ENCODE data around the gene PIK3R5.

The PIK3R5 gene

GRCh38 chr17:8835631-8836364, 129.7 kb downstream of the PIK3R5 start:
- Histone ChIP-seq H3K27me3 (replicated peaks; ENCODE audit: control insufficient read depth, insufficient read depth, low read length) (no peaks in the 10 kb centered on the region), H3K36me3 (ENCODE audit: control insufficient read depth, insufficient read depth, low read length) (peaks cover 59% of the 10 kb centered on the region), H3K4me3 (replicated peaks; ENCODE audit: low read depth, low read length) (no peak overlapping the region)
- TF ChIP-seq CTCF (IDR thresholded peaks at IDR 0.05; ENCODE audit: insufficient read depth, low read length, poor library complexity, severe bottlenecking): no peak
- DNase-seq (ENCODE audit: extremely low read depth, insufficient read length): no peak

- no peak for TF ChIP-seq CTCF (IDR thresholded peaks at IDR 0.05; ENCODE audit: insufficient read depth, low read length, poor library complexity, severe bottlenecking)
- Histone ChIP-seq H3K36me3 (ENCODE audit: control insufficient read depth, insufficient read depth, low read length) (peaks cover 64% of the 10 kb centered on the region), H3K27me3 (replicated peaks; ENCODE audit: control insufficient read depth, insufficient read depth, low read length) (no peaks in the 10 kb centered on the region), H3K4me3 (replicated peaks; ENCODE audit: low read depth, low read length) (no peak overlapping the region)
- no peak for DNase-seq (ENCODE audit: extremely low read depth, insufficient read length)
Observed at GRCh38 chr17:8835106-8835505, 130.4 kb downstream of the PIK3R5 start.

GRCh38 chr17:8832711-8833352, 132.7 kb downstream of the PIK3R5 start:
- H3K36me3 ChIP-seq (ENCODE audit: control insufficient read depth, insufficient read depth, low read length): peaks cover 69% of the 10 kb centered on the region
- no peak overlapping the region for H3K4me3 ChIP-seq (replicated peaks; ENCODE audit: low read depth, low read length)
- no peaks in the 10 kb centered on the region for H3K27me3 ChIP-seq (replicated peaks; ENCODE audit: control insufficient read depth, insufficient read depth, low read length)
- DNase-seq (ENCODE audit: extremely low read depth, insufficient read length): peak; percentile 37
- peak; percentile 71 for TF ChIP-seq CTCF (IDR thresholded peaks at IDR 0.05; ENCODE audit: insufficient read depth, low read length, poor library complexity, severe bottlenecking)

- TF ChIP-seq CTCF (IDR thresholded peaks at IDR 0.05; ENCODE audit: insufficient read depth, low read length, poor library complexity, severe bottlenecking): no peak
- Histone ChIP-seq H3K27me3 (replicated peaks; ENCODE audit: control insufficient read depth, insufficient read depth, low read length) (no peaks in the 10 kb centered on the region), H3K4me3 (replicated peaks; ENCODE audit: low read depth, low read length) (no peak overlapping the region), H3K36me3 (ENCODE audit: control insufficient read depth, insufficient read depth, low read length) (peaks cover 63% of the 10 kb centered on the region)
- DNase-seq (ENCODE audit: extremely low read depth, insufficient read length): no peak
Observed at GRCh38 chr17:8831234-8831849, 134.2 kb downstream of the PIK3R5 start.

GRCh38 chr17:8830141-8830540, 135.4 kb downstream of the PIK3R5 start:
- Histone ChIP-seq H3K27me3 (replicated peaks; ENCODE audit: control insufficient read depth, insufficient read depth, low read length) (no peaks in the 10 kb centered on the region), H3K4me3 (replicated peaks; ENCODE audit: low read depth, low read length) (no peak overlapping the region), H3K36me3 (ENCODE audit: control insufficient read depth, insufficient read depth, low read length) (peaks cover 54% of the 10 kb centered on the region)
- TF ChIP-seq CTCF (IDR thresholded peaks at IDR 0.05; ENCODE audit: insufficient read depth, low read length, poor library complexity, severe bottlenecking): no peak
- DNase-seq (ENCODE audit: extremely low read depth, insufficient read length): no peak
